NCI-H128 (cell line): ENCODE data around the gene KDM7A.
"Not testable (repeated sequence)": the region's sequence is repeated elsewhere in the genome, so short reads cannot be mapped to it uniquely, and the experiment has no call there.

Experiments used
- DNase-seq: peaks from one replicate; lab custom pipeline; 2025; ENCODE audit not compliant: unreplicated experiment; lab: John Stamatoyannopoulos, UW

KDM7A gene

DNA sequence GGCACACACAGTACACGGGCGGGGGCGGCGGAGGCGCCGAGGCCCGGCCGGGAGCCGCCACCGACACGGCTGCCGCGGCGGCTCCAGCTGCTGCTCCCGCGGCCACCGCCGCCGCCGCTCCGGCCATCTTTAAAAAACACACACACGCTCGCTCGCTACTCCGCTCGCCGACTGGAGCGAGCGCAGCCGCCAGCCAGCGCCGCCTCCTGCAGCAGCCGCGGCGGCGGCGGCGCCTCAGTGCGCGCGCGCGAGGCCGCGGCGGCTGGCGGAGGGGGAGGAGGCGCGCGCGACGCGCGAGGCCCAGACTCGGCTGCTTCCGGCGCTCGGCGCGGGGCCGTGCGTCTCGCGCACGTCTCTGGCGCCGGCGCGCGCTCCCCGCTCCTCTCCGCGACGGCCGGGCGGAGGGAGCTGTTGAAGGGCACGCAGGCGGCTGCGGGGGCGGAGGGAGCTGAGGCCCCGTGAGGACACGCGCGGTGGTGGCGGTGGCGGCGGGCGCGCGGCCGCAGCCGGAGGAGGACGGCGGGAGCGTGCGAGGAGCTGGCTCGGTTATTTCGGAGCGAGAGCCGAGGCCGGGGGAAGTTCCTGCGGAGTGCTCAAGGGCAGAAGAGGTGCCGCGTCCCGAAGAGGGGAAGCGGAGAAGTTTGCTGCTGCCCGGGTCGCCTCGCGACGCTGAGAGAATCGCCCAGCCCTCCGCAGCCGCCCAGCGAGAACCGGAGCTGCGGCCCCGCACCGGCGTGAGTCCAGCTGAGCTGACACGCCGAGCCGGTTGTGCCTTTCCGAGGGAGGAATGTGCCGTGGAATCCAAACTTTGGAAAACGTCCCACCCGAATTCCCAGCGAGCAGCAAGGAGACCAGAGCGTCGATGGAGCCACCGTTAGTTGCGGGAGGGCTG lies at the start of gene KDM7A:
KDM7A (minus strand) TSS at position 173 of the 892 bp plus-strand sequence; CDS start at position 127, 46 bp downstream.
- DNase-seq = peak; percentile 72

DNA sequence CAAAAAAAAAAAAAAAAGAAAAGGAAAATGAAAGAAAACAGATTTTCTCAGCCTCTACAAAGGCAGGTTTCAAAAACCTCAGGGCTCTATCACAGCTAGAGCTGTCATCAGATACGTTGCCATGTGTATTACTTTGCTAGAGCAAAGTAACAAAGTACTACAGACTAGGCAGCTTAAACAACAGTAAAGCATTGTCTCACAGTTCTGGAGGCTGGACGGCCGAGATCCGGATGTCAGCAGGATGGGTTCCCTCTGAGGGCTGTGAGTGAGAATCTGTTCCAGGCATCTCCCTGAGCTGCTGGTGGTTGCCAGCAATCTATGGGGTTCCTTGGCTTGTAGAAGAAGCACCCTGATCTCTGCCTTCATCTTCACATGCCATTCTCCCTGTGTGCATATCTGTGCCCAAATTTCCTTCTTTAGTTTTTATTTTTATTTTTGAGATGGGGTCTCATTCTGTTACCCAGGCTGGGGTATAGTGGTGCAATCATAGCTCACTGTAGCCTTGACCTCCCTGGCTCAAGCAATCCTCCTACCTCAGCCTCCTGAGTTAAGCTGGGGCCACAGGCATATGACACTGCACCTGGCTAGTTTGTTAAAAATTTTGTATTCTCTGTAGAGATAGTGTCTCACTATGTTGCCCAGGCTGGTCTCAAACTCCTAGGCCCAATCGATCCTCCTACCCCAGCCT lies 48.9 kb upstream of the KDM7A start:
- DNase-seq = no peak

- DNase-seq = no peak
Measured at GRCh38 chr7:140223515-140224221, 46.9 kb upstream of the KDM7A start.

DNA sequence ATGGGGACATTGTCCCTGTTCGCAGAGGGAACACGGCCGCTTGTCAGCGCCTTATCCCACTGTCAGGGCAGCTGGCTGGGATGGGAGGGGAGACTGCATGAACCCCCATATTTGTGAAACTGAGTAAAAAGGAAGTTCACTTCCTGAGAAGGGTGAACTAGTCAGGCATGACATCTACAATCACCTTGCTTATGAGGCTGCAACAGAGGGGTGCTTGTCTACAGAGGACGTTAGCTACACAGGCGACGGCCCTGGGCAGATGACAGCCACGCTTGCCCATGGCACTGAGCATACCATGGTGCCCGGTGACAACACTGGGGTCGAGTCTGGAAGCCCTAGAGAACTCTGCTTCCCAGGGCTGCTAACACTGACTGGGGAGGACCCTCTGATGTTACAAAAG lies 46.0 kb upstream of the KDM7A start:
- no peak for DNase-seq

DNA sequence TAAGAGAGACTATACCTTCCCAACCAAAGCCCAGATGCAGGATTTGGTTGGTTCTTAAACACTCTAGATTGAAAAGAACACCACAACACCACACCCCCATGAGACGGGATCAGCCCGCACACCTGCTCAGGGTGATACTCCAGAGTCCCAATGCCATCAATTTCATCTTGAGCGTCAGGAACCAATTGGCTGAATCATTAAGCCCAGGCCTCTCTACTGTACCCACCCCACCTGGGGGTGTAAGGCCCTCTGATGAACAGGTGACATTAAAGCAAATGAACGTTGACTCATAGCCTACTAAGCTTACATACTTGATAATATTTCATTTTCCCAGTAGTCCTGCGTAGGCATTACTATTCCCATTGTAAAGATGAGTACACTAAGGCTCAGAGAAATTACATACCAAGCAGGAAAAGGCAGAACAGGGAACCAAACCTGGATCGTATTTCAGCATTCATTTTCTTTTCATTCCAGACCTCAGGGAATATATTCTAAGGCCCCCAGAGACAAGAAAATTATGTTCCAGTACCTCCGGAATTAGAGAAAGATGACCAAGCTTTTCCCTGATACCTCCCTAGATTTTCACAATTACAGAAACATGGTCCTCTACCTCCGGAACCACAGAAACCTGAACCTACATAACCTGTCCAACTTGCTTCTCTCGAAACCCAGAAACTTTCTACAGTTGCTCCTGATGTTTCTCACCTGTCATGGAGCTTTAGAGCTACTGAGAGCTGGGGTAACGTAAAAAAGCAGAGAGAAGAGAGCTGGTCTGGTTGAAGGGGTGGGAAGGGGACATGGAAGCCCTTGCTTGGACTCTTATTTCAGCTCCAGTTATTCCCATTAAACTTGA lies 43.1 kb upstream of the KDM7A start:
- DNase-seq = no peak

DNA sequence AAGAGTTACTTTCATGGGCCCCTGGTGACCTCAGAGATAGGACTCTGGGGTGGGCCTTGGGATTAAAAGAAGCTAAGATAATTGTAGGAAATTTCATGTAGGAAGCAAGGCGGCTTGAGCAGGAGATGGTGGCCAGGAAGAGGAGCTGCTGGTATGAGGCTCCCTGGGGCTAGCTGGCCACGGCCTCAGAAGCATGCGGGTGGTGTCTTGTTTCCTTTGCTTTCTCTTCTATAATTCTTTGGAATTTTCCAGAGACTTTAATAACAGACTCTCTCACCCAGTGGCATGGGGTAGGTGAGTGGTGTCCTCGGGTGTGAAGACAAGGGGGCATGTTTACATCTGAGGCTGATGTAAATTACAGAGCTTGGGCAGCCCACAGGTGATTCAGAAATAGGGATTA lies 41.9 kb upstream of the KDM7A start:
- DNase-seq = no peak

DNA sequence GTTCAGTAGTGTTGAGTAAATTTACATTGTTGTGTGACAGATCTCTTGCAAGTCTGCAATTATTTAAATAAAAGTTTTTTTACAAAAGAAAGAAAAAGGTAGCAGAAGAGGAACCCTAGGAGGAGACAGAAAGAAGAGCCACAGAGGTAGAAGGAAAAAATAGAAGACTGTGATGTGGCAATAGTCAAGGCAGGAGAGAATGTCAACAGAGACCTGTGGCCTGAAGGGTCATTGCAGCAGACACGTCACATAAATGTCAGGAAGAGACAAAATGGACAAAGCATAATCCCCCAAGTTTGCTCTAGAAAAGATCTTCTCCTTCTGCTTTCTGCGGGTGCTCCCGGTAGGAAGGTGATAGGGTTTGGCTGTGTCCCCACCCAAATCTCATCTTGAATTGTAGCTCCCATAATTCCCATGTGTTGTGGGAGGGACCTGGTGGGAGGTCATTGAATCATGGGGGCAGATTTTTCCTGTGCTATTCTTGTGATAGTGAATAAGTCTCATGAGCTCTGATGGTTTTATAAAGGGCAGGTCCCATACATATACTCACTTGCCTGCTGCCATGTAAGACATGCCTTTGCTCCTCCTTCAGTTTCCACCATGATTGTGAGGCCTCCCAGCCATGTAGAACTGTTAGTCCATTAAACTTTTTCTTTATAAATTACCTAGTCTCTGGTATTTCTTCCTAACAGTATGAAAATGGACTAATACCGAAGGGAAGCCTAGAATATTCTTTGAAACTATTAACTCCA lies 41.1 kb upstream of the KDM7A start:
- DNase-seq = no peak

- no peak for DNase-seq
Measured at GRCh38 chr7:140215281-140215680, 38.5 kb upstream of the KDM7A start.

DNA sequence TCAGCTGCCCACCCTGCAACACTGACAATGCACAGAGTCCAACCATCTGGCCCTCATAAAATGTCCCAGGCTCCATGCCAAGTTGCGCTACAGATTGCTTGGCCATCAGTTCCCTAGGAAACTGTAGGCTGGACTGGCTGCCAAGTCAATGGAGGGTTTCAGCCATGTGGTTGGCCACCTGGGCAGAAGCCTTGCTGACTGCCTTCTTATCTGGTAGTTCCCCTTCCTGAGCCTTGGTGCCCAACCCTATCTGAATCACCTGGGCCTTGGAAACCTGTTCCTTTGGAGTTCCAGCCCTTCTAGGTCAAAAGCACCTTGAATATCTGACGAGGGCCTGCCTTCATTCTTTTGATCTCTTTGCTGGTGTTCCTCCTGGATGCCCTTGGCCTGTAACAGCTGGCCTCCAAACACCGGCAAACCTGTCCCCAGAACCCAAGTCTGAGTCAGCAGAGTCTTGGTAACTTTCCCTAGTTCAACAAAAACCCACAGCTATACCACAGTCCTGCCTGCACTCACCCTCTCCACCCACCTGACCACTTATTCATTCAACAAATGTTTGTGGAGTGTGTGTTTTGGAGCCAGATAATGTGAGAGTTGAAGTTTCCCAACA lies 37.4 kb upstream of the KDM7A start:
- DNase-seq = no peak

- DNase-seq = no peak
Measured at GRCh38 chr7:140213684-140214074, 36.9 kb upstream of the KDM7A start.

GRCh38 chr7:140212100-140212881 lies 35.5 kb upstream of the KDM7A start:
- DNase-seq = no peak

DNA sequence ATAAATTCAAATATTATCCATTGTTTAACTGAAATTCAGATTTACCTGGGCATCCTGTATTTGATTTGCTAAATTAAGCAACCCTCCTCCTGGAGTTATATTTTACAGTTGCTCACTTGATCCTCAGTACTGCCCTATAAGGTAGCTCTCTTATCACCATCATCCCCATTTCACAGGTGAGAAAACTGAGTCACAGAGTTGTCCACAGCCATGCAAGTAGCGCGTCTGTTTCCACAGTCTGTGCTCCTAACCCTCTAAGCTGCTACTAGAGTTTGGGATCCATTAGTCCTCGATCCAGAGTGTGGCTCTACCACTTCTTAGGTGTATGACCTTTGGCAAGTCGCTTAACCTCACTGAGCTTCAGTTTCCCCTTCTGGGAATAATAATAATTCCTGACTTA lies 34.9 kb upstream of the KDM7A start:
- no peak for DNase-seq

- no peak for DNase-seq
Measured at GRCh38 chr7:140209866-140210609, 33.3 kb upstream of the KDM7A start.

GRCh38 chr7:140206616-140207389 lies 30.0 kb upstream of the KDM7A start:
- DNase-seq = no peak

- no peak for DNase-seq
Measured at GRCh38 chr7:140205600-140205999, 28.8 kb upstream of the KDM7A start.

DNA sequence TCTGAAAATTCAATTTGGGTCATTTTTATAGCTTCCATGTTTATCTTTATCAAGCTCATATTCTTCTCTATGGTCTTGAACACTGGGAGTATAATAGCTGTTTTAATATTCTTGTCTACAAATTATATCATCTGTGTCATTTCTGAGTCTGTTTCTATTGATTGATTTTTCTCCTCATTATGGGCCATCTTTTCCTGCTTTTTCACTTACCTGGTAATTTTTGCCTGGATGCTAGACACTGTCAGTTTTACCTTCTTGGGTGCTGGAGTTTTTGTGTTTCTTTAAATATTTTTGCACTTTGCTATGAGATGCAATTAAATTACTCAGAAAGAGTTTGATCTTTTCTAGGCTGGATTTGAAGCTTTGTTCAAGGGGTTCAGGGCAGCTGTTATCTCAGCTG lies 26.8 kb upstream of the KDM7A start:
- DNase-seq = no peak

DNA sequence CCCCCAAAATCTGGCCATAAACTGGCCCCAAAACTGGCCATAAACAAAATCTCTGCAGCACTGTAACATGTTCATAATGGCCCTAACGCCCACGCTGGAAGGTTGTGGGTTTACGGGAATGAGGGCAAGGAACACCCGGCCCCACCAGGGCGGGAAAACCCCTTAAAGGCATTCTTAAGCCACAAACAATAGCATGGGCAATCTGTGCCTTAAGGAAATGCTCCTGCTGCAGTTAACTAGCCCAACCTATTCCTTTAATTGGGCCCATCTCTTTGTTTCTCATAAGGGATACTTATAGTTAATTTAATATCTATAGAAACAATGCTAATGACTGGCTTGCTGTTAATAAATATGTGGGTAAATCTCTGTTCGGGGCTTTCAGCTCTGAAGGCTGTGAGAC lies 26.2 kb upstream of the KDM7A start:
- DNase-seq = not testable (repeated sequence)
